HG02623 (cell line): ENCODE data around the gene HOXA5.

Experiments used
- ATAC-seq: cut with Tn5 transposase; IDR thresholded peaks from one replicate; pipeline ENCODE4 v1.9.1; 2021; ENCODE audit warnings: moderate library complexity; ENCODE audit not compliant: unreplicated experiment

The HOXA5 gene

DNA sequence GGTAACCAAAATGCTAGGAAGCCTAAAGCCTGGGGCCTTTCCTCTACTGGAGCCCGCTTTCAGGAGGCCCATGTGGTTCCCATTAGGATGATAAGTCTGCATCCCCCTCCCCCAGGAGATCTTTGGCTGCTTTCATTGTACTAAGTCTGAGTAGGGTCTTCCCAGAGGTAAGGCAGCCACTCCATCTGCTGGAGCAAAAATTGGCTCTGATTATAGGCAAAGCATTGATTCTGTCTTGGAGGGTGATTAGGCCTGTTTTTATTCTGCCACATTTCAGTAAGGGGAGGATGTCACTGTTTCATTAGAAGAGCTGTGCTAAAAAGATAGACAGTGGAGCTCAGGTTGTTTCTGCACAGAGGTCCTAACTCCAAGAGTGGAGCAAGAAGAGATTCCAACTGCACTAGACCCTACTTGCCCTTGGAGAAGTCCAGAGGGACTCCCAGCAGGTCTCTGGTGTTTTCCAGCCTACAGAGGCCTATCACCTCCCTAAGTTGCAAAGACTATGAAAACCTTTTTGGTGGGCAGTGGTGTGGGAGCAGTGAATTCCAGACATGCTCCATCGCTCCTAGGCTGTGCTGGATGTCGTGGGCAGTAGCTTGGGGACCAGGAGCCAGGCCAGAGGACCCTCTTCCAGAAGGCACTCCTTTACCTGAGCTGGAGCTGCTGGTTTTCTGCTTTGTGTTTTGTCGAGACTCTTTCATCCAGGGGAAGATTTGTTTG, 33.9 kb downstream of the HOXA5 start:
- no peak for ATAC-seq

DNA sequence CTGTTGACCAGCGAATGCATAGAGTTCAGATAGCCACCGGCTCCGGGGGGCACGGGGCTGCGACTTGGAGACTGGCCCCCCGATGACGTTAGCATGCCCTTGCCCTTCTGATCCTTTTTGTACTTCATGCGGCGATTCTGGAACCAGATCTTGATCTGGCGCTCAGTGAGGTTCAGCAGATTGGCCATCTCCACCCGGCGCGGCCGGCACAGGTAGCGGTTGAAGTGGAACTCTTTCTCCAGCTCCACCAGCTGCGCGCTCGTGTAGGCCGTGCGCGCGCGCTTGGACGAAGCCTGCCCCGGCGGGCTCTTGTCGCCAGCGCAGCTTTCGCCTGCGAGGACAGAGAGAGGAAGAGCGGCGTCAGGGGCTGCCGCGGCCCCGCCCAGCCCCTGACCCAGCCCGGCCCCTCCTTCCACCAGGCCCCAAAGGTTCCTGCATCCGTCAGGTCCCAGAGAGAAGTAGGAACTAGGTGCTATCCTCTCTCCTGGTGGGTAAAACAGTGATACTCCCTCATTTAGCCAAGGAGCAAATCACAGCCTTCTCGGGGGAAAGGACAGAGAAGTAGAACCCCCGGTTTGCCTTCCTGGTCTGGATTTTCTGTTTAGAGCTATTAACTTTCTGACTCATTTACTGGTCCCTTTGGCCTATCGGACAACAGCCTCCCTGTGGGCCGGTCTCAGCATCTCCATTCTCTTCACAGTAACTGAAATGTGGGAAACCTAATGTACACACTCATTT, 34.9 kb downstream of the HOXA5 start:
- no peak for ATAC-seq

DNA sequence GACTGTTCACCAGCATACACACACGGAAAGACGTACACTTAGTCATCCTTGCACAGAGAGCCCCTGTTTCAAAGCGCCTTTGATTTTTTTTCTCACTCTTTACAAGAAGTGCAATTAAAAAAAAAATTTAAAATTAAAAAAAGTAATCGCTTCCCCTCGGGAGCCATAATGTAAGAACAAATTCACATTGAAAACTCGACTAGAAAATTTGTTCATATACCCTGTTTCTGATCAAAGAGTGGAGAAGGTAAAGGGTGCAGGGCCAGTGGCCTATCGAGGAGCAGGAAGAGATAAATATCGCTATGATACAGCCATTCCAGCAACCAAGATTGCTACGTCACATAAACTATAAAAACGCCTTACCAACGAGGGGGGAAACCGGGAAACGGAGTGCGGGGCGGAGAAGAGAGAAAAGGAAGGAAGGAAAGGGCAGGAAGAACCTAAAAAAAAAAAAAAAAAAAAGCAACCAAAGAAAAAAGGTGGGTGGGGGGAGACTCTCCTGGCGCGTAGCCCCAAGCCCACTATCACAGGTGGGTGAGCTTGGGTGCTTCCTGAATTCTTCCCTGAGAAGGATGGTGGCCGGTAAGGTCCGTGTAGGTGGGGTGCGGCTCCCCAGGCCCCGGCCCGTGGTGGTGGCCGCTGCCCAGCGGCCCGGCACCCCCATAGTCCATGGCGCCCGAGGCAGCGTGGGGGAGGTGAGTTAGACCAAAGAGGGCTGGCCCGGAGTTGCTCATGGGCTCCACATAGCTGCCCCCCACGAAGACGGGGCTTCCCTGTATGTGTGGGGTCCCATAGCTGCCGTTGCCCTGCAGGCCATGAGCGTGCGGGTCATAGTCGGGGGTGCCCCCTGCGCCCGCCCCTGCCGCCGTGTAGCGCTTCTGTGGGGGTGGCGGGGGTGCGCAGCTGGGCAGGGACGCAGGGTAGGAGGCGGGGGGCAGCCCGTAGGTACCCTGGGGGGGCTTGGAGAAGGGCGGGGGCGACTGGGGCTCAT, 35.8 kb downstream of the HOXA5 start:
- no peak for ATAC-seq

DNA sequence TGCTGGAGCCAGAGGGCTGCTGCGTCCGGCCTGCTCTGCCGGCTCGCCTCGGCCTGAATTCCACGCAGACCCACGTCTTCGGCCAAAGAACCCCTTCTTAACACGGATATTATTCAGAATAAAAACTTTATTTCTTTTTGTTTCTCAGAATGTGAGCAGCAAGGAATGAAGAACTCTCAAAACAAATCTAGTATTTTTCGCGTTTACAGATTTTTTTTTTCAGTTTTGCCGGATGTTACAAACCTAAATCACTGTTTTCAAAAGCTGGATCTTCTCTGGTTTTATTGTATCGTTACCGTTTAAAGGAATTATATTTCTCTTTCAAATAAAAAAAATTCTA, 36.6 kb downstream of the HOXA5 start:
- ATAC-seq, result no peak

DNA sequence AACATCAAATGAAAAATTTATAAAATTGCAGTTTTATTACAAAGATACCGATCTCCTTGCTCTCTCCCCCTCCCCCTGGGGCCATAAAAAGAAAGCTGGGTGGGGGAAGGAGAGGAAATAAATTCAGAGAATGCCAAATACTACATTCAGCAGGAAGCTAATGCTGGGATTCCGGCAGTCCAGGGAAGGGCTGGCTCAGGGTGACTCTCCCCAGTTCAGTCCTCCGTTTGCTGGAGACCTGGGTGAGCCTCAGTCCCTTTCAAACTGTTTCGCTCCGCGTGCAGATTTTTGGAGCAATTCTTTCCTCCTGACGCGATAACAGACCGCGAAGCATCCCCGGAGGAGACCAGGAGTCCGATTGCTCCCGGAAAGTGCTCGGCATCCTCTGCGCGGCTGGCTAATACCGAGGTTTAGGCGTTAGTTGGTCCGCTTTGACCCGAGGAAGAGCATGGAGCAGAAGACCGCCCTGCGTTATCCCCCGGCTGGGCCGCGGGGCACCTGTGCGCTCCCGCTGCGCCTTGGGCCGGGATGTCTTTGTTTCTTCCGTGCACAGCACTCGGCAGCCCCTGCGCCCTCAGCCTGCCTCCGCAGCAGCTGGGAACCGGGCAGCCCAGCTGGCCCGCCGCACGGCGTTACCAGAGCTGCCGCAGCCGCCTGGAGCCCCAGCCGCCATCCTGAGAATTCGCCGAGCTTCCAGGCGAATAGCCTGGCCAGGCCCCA, 37.1 kb downstream of the HOXA5 start:
- no peak for ATAC-seq

DNA sequence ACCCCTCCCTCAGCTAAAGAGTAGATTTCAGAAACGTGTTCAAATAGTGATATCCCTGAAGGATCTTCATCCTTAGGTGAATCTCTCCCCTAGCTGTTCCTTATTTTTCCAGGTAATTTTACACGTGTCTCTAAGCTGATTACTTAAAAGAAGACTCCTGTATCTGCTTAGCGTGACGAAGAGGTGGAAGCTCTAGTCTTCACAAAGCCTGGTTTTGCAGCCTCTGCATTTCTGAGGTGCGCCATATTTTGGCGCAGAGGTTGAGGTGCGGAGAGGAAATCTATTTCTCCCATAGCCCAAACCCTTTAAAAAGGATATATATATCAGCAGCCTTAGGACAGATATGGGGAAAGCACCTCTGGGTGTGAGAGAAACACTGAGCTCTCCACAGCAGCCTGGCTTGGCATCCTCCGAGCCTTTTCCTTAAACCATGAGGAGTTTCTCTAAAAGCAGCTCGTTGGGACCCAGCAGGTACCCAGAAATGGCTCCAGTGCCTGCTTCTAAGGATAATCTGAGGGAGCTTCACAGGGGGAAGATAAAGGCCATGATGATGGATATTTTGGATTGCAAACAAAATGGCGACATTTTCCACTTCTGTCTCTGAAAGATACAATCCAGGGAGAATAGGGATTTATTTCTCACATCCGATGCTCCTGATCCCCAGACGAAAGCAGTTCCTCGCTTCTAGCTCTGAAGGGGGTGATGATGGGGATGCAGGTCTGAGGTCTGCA, 38.0 kb downstream of the HOXA5 start:
- no peak for ATAC-seq

DNA sequence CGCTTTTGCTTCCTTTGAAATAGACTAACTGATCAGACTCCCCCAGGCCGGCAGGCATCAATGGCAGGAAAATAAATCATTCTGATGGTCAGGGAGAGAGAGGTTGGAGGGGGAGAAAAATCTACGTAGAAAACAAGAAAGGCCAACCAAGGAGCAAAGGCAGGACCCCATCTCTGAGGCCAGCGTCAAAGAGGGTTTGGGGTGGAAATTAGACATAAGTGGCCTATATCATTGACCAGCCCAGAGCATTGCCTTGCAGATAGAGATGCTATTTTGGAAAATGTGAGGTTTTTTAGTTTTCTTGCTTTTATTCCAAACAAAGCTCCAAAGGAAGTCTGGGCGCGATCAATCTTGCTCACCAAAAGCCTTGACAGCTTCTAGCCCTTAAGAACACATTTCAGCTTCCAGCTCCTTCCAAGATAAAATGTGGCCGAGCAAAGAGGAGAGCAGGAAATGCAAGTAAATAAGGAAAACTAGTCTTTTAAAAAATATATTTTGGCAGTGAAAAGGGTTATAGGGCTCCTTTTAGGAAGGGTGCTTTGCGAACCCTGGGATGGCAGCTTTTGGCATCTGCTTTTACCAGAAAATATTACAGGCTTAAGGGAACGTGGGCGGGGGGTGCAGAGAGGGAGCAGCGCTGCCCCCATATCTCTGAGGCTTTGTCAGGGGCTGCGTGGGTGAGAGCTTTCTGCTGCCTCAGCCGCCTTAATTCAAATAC, 39.0 kb downstream of the HOXA5 start:
- no peak for ATAC-seq

DNA sequence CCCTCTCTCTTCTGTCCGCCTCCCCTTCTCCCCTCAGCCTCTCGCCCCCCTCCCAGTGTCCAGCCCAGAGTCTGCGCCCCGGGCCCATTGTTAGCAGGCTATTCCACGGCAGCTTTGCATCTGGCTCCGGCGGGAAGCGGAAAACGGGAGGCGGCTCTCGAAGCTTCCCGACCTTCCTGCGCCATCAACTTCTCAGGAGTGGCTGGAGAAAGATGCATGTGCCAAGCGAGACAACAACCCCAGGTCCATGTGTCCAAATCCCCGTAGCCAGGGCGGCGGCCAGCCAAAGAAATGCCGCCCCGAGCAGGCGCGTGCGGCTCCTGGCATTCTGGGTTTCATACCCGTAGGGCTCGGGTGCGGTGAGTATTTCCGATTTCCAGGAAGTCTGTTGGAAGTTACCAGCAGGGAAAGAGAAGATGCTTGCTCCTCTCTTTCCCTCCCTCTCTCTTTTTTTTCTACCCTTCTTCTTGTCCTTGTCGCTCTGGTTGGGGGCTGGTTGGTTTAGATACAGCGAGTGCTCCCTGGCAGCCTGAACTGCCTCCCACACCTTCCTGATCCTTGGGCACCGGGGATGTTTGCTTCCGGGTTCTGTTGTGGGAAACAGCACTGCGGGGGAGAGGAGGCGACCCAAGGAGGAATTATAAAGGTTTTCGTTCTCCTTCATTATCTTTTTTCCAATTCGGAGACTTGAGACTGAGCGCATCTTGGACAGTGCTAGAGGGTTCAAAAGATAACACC, 39.8 kb downstream of the HOXA5 start:
- ATAC-seq, result no peak

DNA sequence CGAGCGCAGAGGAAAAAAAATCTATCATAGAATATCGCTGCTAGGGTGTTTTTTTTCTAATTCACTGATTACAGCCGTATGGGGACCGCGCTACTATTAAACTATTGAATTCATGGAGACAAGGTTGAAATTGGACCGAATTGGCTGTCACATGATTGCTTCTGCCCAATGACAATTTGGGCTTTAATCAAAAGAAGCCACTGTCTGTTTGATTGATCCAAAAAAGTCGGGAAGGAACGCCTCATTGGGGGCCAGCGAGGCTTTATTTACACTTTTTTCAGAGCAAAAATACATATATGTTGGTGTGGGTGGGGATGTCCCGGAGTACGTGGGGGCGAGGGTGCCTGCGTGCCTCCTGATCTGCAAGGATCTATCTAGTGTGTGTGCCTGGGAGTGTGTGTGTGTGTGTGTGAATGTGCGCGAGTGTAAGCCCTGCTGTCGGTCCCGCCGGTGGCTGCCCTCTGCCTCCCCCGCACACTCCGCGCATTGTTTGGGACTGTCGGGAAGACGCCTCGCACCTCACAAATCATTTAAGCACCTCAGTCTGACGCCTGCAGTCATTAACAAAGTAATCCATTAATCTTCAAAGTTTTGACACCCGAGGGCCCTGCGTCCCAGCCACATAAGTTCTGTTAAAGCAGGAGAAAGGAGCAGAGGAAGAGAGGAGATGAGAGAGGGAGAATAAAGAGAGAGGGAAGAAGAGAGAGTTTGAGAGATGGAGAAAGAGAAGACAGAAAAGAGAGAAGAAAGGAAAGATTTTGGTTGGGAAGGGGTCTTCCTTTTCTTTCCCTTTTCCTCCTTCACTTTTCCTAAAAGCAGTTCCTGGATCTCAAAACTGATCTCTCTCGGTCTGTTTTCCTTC, 40.7 kb downstream of the HOXA5 start, which contains the start of gene HOXA2:
HOXA2 (minus strand) TSS at position 103 of the 862 bp plus-strand sequence. CDS start 183 bp downstream, outside the sequence.
- no peak for ATAC-seq

DNA sequence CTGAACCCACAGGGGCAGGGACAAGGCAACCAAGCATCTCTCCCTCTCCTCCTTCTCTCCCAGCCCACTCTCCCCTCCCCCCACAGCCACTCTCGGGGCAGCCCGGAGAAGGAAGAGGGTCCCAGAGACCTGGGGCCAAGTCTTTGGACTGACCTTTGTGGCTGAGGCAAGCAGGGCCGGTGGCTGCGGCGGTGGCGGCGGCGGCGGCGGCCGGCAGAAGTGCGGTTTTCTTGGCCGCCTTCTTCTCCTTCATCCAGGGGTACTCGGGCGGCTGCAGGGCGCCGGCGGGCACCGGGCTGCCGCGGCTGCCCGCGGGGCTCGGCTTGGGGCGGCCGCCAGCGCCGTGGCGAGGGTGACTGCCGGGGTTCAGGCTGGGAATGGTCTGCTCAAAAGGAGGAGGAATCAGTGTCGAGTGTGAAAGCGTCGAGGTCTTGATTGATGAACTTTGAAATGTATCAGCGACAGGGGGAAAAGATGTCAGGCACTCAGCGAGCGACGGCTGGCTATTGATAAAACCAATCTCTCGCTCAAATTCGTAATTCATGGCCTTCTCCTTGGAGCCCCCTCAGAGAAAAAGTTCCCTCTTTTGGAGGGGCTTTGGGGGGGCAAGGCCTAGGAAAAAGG, 41.4 kb downstream of the HOXA5 start:
- no peak for ATAC-seq

DNA sequence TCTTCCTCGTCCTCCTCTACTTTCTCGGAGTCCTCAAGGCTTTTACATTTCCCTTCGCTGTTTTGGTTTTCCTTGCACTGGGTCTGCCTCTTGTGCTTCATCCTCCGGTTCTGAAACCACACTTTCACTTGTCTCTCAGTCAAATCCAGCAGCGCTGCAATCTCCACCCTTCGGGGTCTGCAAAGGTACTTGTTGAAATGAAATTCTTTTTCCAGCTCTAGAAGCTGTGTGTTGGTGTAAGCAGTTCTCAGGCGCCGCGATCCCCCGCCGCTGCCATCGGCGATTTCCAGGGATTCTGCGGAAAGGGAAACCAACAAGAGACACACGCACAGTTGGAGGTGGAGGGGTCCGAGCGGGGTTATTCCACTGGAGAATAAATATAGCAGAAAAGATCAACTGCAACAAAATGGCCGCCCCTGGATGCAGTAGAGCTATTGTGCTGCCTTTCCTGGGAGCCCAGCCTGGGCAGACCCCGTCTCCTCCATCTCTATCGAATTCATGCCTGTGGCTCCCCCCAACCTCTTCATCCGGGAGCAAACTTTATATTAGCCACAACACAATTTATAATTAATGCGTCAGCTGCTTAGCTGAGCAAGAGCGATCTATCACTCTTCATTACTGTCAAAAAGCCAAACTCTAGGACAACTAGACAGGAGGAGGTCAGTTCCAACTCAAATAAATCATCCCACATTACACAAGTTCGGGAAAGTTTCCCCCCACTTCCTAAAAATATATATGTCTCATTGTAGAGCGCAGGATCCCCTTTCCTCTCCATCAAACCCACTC, 42.1 kb downstream of the HOXA5 start:
- no peak for ATAC-seq

DNA sequence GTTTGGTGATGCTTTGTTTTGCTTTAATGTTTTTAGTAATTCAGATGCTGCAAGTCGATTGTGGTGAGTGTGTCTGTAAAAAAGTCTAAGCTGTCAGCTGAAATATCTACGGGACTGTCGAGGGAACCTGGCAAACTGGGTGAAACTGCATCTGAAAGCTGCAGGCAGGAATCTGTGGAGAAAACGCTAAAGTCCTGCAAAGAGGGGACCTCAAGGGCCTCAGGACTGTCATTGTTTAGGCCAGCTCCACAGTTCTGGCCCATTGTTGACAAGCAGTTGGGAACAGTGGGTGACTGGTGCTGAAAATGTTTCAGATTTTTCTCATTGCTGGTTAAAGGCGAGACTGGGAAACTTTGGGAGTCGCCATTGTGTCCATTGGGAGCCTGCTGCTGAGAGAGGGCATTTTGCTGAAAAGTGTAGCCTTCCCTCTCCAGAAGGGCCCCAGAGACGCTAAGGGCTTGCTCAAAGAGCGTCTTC, 42.7 kb downstream of the HOXA5 start:
- ATAC-seq, result no peak

DNA sequence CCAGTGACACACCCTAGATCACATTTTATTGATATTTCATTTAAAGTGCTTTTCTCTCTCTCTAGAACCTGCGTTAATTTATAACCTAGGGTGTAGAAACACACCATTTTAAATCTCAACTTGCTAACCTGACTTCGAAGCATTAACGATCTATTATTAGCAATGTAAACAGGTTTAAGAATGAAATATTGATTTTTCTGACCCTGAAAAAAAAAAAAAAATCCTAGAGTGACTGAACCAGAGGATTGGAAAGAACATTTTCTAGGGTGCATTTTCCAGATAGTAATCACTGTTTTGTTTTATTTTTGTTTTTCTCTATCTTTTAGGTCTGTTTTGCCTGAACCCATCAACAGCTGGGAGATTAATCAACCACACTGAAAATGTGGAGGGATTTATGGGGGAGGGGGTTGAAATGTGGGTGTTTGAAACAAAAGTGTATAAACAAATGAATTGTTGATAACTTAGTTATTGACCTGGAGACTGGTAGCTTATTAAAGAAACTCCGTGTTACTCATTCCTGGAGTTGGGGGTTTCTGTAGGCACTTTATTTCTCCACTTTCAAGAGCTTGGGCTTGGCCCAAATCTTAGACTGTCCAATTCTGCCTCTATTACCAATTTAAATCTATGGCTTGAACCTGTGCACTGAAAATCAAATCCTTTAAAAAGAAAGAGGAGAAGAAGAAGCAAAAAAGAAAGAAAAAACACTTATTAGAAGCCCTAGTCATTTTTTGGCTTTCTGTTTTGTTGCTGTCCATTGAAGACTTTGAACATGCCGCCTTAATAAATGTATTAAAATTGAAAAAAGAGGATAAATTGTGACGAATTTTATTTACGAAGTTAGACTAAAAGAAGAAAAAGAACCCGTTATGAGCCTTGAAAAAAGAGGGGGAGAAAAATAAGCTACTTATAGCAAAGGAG, 43.8 kb downstream of the HOXA5 start:
- ATAC-seq, result no peak

DNA sequence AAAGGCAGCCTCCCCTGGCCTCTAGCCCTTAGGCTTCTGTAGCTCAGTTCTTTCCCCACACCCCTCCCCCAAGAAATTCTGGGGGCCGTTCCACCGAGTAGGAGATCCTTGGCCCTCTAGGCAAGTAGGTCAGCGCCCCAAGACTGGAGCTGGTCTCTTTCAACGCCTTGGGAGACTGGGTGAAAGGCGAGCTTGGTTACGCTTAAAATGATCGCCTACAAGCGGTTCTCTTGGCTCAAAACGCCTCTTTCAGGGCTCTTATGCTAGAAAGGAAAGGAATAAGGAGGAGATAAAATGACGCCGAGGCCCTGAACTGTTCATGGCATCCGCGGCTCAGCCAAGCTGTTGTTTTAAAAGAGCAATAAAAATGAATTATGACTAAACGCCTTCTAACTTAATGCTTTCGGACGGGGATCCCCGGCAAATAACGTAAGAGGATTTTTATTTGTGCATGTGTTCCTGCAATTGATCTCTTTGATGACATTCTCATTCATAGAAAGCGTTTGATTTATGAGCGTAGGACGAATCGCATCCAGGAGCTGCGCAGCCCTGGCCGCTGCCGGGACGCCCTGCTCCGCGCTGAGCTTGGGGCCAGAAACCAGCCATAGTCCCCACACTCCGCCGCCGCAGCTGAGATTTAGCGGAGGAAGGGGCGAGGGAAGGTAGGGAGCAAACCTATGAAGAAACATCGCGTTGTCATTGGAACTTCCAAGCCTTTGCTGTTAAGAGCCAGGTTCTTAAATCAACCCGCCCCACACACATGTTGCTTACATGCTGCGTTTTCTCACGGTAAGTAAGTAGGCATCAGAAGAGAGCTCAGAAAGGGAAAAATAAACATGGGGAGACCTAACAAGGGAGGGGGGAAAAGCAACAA, 44.7 kb downstream of the HOXA5 start:
- no peak for ATAC-seq
